Activated naive CD8-positive, alpha-beta T cell treated with anti-CD3 and anti-CD28 coated beads, Interleukin-2, amount 50 U/mL, for 24 hours (primary cell): Measurements from ENCODE around the gene KIF3A.

Experiments
- ATAC-seq: fragments of 150-1000 bp; cut with Tn5 transposase; one replicate; pipeline ENCODE4 v1.10.0; 2021
- DNase-seq: peaks from one replicate; pipeline ENCODE4 v3.0.0; 2021
- H3K27ac Mint-ChIP-seq: one replicate; pipeline ENCODE4 v1.8.0; 2021; ENCODE audit warnings: mild to moderate bottlenecking, mixed read lengths
- H3K27me3 Mint-ChIP-seq: one replicate; pipeline ENCODE4 v1.8.0; 2021; ENCODE audit warnings: mixed read lengths
- H3K36me3 Mint-ChIP-seq: one replicate; pipeline ENCODE4 v1.8.0; 2021; ENCODE audit warnings: low read depth, mixed read lengths
- H3K4me1 Mint-ChIP-seq: one replicate; pipeline ENCODE4 v1.8.0; 2021; ENCODE audit warnings: mixed read lengths
- H3K4me3 Mint-ChIP-seq: one replicate; pipeline ENCODE4 v1.8.0; 2021; ENCODE audit warnings: mild to moderate bottlenecking, moderate library complexity, mixed read lengths
- H3K9me3 Mint-ChIP-seq: one replicate; pipeline ENCODE4 v1.8.0; 2021; ENCODE audit warnings: mixed read lengths

The KIF3A gene

GRCh38 chr5:132664696-132665209 lies 72.6 kb downstream of the KIF3A start:
- Mint-ChIP-seq H3K9me3 (no peaks in the 10 kb centered on the region), H3K4me3 (no peak overlapping the region), H3K27me3 (no peaks in the 10 kb centered on the region), H3K4me1 (peaks cover 45% of the 10 kb centered on the region), H3K36me3 (no peaks in the 10 kb centered on the region), H3K27ac (no peak overlapping the region)
- DNase-seq (no peak), ATAC-seq (no peak)

- Mint-ChIP-seq H3K9me3 (no peaks in the 10 kb centered on the region), H3K36me3 (no peaks in the 10 kb centered on the region), H3K4me3 (no peak overlapping the region), H3K27me3 (no peaks in the 10 kb centered on the region), H3K27ac (peak overlapping the region; percentile 86), H3K4me1 (peaks cover 48% of the 10 kb centered on the region)
- ATAC-seq, result peak; percentile 3
- no peak for DNase-seq
These were observed 73.3 kb downstream of the KIF3A start for GRCh38 chr5:132663771-132664695.

GRCh38 chr5:132662925-132663770 lies 74.2 kb downstream of the KIF3A start:
- peak overlapping the region; percentile 21 for H3K4me3 Mint-ChIP-seq
- peak; percentile 72 for ATAC-seq
- peaks cover under 1% of the 10 kb centered on the region for H3K27me3 Mint-ChIP-seq
- H3K36me3 Mint-ChIP-seq, result no peaks in the 10 kb centered on the region
- peak overlapping the region; percentile 86 for H3K27ac Mint-ChIP-seq
- no peaks in the 10 kb centered on the region for H3K9me3 Mint-ChIP-seq
- peak; percentile 53 for DNase-seq
- H3K4me1 Mint-ChIP-seq, result peaks cover 53% of the 10 kb centered on the region

- no peak overlapping the region for H3K4me3 Mint-ChIP-seq
- no peak overlapping the region for H3K27ac Mint-ChIP-seq
- peaks cover 8% of the 10 kb centered on the region for H3K27me3 Mint-ChIP-seq
- ATAC-seq (no peak), DNase-seq (no peak)
- no peaks in the 10 kb centered on the region for H3K36me3 Mint-ChIP-seq
- peaks cover 65% of the 10 kb centered on the region for H3K4me1 Mint-ChIP-seq
- no peaks in the 10 kb centered on the region for H3K9me3 Mint-ChIP-seq
These were observed 75.3 kb downstream of the KIF3A start for GRCh38 chr5:132662004-132662401.

- Mint-ChIP-seq H3K4me1 (peaks cover 70% of the 10 kb centered on the region), H3K27me3 (peaks cover 14% of the 10 kb centered on the region), H3K9me3 (no peaks in the 10 kb centered on the region), H3K27ac (peak overlapping the region; percentile 42), H3K4me3 (no peak overlapping the region), H3K36me3 (no peaks in the 10 kb centered on the region)
- DNase-seq (peak; percentile 34), ATAC-seq (no peak)
These were observed 75.9 kb downstream of the KIF3A start for GRCh38 chr5:132661231-132662003.

GRCh38 chr5:132659598-132660493 lies 77.5 kb downstream of the KIF3A start:
- Mint-ChIP-seq H3K4me1 (peaks cover 71% of the 10 kb centered on the region), H3K27me3 (peaks cover 23% of the 10 kb centered on the region), H3K9me3 (no peaks in the 10 kb centered on the region), H3K4me3 (peak overlapping the region; percentile 36), H3K36me3 (no peaks in the 10 kb centered on the region), H3K27ac (no peak overlapping the region)
- DNase-seq (no peak), ATAC-seq (no peak)

- DNase-seq, result no peak
- Mint-ChIP-seq H3K36me3 (no peaks in the 10 kb centered on the region), H3K4me1 (peaks cover 62% of the 10 kb centered on the region), H3K4me3 (peak overlapping the region; percentile 64), H3K9me3 (no peaks in the 10 kb centered on the region), H3K27ac (peak overlapping the region; percentile 50), H3K27me3 (peaks cover 33% of the 10 kb centered on the region)
- no peak for ATAC-seq
These were observed 78.7 kb downstream of the KIF3A start for GRCh38 chr5:132658381-132659302.

GRCh38 chr5:132657676-132658380 lies 79.5 kb downstream of the KIF3A start, which contains the start of gene IL13:
Gene IL13 (plus strand): TSS chr5:132658173. CDS start chr5:132658187, 14 bp downstream.
- ATAC-seq (peak; percentile 31), DNase-seq (peak; percentile 25)
- peaks cover 54% of the 10 kb centered on the region for H3K4me1 Mint-ChIP-seq
- H3K27ac Mint-ChIP-seq, result peak within 1 kb of the TSS; percentile 50
- peak within 1 kb of the TSS; percentile 64 for H3K4me3 Mint-ChIP-seq
- no peaks in the 10 kb centered on the region for H3K36me3 Mint-ChIP-seq
- H3K27me3 Mint-ChIP-seq, result peaks cover 37% of the 10 kb centered on the region
- H3K9me3 Mint-ChIP-seq, result no peaks in the 10 kb centered on the region

- peaks cover 46% of the 10 kb centered on the region for H3K4me1 Mint-ChIP-seq
- peak; percentile 35 for ATAC-seq
- H3K27me3 Mint-ChIP-seq, result peaks cover 40% of the 10 kb centered on the region
- peak; percentile 19 for DNase-seq
- H3K9me3 Mint-ChIP-seq, result peaks cover 4% of the 10 kb centered on the region
- H3K36me3 Mint-ChIP-seq, result no peaks in the 10 kb centered on the region
- no peak overlapping the region for H3K27ac Mint-ChIP-seq
- peak overlapping the region; percentile 45 for H3K4me3 Mint-ChIP-seq
These were observed 80.5 kb downstream of the KIF3A start for GRCh38 chr5:132656774-132657355.

- H3K9me3 Mint-ChIP-seq, result peaks cover 8% of the 10 kb centered on the region
- H3K27me3 Mint-ChIP-seq, result peaks cover 42% of the 10 kb centered on the region
- ATAC-seq (peak; percentile 52), DNase-seq (peak; percentile 71)
- no peaks in the 10 kb centered on the region for H3K36me3 Mint-ChIP-seq
- peak overlapping the region; percentile 45 for H3K4me3 Mint-ChIP-seq
- H3K27ac Mint-ChIP-seq, result no peak overlapping the region
- peaks cover 42% of the 10 kb centered on the region for H3K4me1 Mint-ChIP-seq
These were observed 81.2 kb downstream of the KIF3A start for GRCh38 chr5:132655821-132656773.

- Mint-ChIP-seq H3K27me3 (peaks cover 43% of the 10 kb centered on the region), H3K9me3 (peaks cover 14% of the 10 kb centered on the region), H3K27ac (no peak overlapping the region), H3K36me3 (peaks cover 1% of the 10 kb centered on the region), H3K4me3 (no peak overlapping the region), H3K4me1 (peaks cover 28% of the 10 kb centered on the region)
- DNase-seq, result no peak
- no peak for ATAC-seq
These were observed 83.6 kb downstream of the KIF3A start for GRCh38 chr5:132653716-132654115.
